GM18505 (cell line): ENCODE measurements around the gene VWA5B2.

ENCODE experiments used
- ATAC-seq: cut with Tn5 transposase; IDR thresholded peaks from one replicate; pipeline ENCODE4 v1.9.1; 2021; ENCODE audit not compliant: unreplicated experiment
- POLR2A ChIP-seq: IDR thresholded peaks from 4 replicates; pipeline ENCODE4 v1.6.1; 2011; ENCODE audit warnings: borderline replicate concordance; ENCODE audit not compliant: insufficient read depth, insufficient read length; ENCODE audit errors: extremely low read depth

VWA5B2 gene

GRCh38 chr3:184198509-184198908, 30.9 kb upstream of the VWA5B2 start:
- no peak for TF ChIP-seq POLR2A
- ATAC-seq = no peak

GRCh38 chr3:184200825-184201224, 28.6 kb upstream of the VWA5B2 start:
- TF ChIP-seq POLR2A = no peak
- ATAC-seq = no peak

GRCh38 chr3:184203526-184203925, 25.9 kb upstream of the VWA5B2 start:
- ATAC-seq = no peak
- no peak for TF ChIP-seq POLR2A

GRCh38 chr3:184209146-184209923, 20.1 kb upstream of the VWA5B2 start:
- no peak for TF ChIP-seq POLR2A
- no peak for ATAC-seq

- no peak for ATAC-seq
- TF ChIP-seq POLR2A = no peak
These were observed 18.1 kb upstream of the VWA5B2 start for GRCh38 chr3:184211297-184211696.

- no peak for TF ChIP-seq POLR2A
These were observed 17.7 kb upstream of the VWA5B2 start for GRCh38 chr3:184211718-184212117.

GRCh38 chr3:184218814-184219213, 10.6 kb upstream of the VWA5B2 start:
- TF ChIP-seq POLR2A = no peak
- no peak for ATAC-seq

More at GRCh38 chr3:184211718-184212117, 17.7 kb upstream of the VWA5B2 start:
- ATAC-seq = no peak

GRCh38 chr3:184222521-184222920, 6.9 kb upstream of the VWA5B2 start:
- no peak for TF ChIP-seq POLR2A
- no peak for ATAC-seq

- TF ChIP-seq POLR2A = no peak
- no peak for ATAC-seq
These were observed 5.4 kb upstream of the VWA5B2 start for GRCh38 chr3:184223946-184224345.

GRCh38 chr3:184227481-184227935, 1.9 kb upstream of the VWA5B2 start:
- ATAC-seq = no peak
- no peak for TF ChIP-seq POLR2A

GRCh38 chr3:184228376-184229137, 828 bp upstream of the VWA5B2 start:
- no peak for TF ChIP-seq POLR2A
- ATAC-seq = no peak

- no peak for ATAC-seq
- no peak for TF ChIP-seq POLR2A
These were observed 757 bp downstream of the VWA5B2 start for GRCh38 chr3:184230081-184230602.

- ATAC-seq = no peak
- no peak for TF ChIP-seq POLR2A
These were observed 1.5 kb downstream of the VWA5B2 start for GRCh38 chr3:184230603-184231528.
